Thoracic aorta (tissue), 2 donors: ENCODE results near the gene SUV39H1. TPM values are rescaled to one million over a fixed set of nuclear protein-coding genes. Genes with fewer than 3 reads are reported as not detected.

ENCODE experiments used
- ATAC-seq: fragments of 150-250 bp; one replicate; pipeline ENCODE4 v1.8.0; 2017; ENCODE audit warnings: low read depth; ENCODE audit not compliant: insufficient number of reproducible peaks, low FRiP score
- DNase-seq: peaks from one replicate; pipeline ENCODE4 v3.0.0-alpha.2; 2020; ENCODE audit warnings: low spot score
- H3K27ac ChIP-seq, 2 donors: fragments of 200-600 bp; sonication (generic); 1 replicate in 1 of 2; 2 replicates in 1 of 2; pipeline ENCODE4 v1.5.1; 2016; ENCODE audit warnings: mild to moderate bottlenecking in 2 of 2, moderate library complexity in 2 of 2
- H3K27me3 ChIP-seq: fragments of 200-600 bp; sonication (generic); replicated peaks from 2 replicates; pipeline ENCODE4 v1.6.0; 2016; ENCODE audit warnings: mild to moderate bottlenecking; ENCODE audit not compliant: insufficient read depth
- H3K36me3 ChIP-seq: fragments of 200-600 bp; sonication (generic); one replicate; pipeline ENCODE4 v1.5.1; 2016
- H3K4me1 ChIP-seq, 2 donors: fragments of 200-600 bp; sonication (generic); 1 replicate in 1 of 2; 2 replicates in 1 of 2; pipeline versions ENCODE4 v1.5.1 to v1.6.0; 2016; ENCODE audit warnings: low read depth in 2 of 2, mild to moderate bottlenecking in 1 of 2; ENCODE audit not compliant: control insufficient read depth in 1 of 2
- H3K4me3 ChIP-seq: fragments of 200-600 bp; sonication (generic); 2 replicates; pipeline ENCODE4 v1.5.1; 2016; ENCODE audit warnings: mild to moderate bottlenecking
- H3K9me3 ChIP-seq: fragments of 200-600 bp; sonication (generic); 2 replicates; pipeline ENCODE4 v1.5.1; 2016
- total RNA-seq, 2 donors: library from RNA; depleted of rRNA; stranded (reverse); fragments of >200 nt; gene quantifications; one replicate each; pipeline versions ENCODE4 v1.1.0 to v1.2.3, GENCODE V29; 2016
- TF ChIP-seq, protein P1 (sequence below): fragments of 200-600 bp; sonication (generic); IDR thresholded peaks from one replicate; pipeline ENCODE4 v1.5.1; 2019; ENCODE audit warnings: antibody characterized with exemption

SUV39H1 gene
- total RNA-seq, 2 donors from 2014 or later = 3.5 to 4.4 TPM

DNA sequence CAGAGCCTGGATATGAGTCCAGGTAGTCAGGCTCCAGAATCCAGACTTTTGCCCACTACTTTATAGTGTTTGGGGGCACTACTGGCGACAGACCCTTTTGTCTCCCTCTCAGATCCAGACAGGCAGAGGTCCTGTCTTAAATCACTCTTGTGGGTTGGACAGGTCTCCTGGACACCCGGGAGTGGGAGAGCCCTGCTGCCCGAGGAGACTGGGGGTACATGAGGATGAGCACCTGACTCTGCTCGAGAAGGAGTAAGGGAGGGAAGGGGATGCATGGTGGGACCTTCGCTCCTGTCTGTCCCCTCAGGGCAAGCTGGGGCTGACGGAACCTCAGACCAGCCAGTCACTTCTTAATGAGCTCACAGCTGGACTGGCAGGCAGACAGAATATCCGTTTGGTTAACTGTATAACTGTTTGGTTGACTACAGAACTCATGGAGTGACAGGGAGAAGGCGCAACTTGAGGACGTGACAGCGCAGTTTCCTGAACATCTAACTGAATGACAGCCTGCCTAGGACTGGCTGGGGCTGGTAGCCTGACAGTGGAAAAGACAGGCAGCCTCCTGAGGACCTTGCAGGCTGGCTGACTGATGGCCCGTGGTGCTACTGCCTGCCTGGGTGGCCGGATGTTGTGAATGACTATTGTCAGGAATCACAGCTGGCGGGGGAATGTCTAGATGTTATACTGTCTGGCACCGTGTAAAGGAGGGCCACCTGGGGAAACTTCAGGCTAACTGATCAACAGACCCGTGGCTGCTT is 1.6 kb upstream of the SUV39H1 start:
- Histone ChIP-seq H3K36me3 (no peaks in the 10 kb centered on the region), H3K27ac (peak overlapping the region in 1 of 2 donors; percentile 88), H3K9me3 (no peaks in the 10 kb centered on the region), H3K4me1 (peaks cover 0 to 14% of the 10 kb centered on the region in 2 donors), H3K4me3 (no peak overlapping the region), H3K27me3 (no peaks in the 10 kb centered on the region)
- DNase-seq (no peak), ATAC-seq (no peak)
- TF ChIP-seq, protein P1, sequence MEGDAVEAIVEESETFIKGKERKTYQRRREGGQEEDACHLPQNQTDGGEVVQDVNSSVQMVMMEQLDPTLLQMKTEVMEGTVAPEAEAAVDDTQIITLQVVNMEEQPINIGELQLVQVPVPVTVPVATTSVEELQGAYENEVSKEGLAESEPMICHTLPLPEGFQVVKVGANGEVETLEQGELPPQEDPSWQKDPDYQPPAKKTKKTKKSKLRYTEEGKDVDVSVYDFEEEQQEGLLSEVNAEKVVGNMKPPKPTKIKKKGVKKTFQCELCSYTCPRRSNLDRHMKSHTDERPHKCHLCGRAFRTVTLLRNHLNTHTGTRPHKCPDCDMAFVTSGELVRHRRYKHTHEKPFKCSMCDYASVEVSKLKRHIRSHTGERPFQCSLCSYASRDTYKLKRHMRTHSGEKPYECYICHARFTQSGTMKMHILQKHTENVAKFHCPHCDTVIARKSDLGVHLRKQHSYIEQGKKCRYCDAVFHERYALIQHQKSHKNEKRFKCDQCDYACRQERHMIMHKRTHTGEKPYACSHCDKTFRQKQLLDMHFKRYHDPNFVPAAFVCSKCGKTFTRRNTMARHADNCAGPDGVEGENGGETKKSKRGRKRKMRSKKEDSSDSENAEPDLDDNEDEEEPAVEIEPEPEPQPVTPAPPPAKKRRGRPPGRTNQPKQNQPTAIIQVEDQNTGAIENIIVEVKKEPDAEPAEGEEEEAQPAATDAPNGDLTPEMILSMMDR = no peak

DNA sequence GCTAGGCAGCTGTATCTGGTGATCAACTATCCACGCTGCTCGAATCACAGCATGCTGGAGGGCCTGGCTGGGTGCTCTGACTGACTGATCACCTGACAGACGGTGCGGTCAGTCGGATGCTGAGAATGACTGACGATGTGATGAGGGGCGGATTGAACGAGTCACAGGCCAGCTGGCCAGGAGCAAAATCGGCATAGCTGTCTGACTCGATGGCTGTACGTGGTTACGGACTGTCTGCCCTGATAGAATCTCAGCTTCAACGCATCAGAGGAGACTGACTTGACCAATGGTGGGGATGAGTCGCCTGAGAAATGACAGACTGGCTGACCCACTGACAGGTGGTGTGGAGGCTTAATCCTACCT is 1.0 kb upstream of the SUV39H1 start:
- peak overlapping the region; percentile 88 to 93 for H3K27ac ChIP-seq

DNA sequence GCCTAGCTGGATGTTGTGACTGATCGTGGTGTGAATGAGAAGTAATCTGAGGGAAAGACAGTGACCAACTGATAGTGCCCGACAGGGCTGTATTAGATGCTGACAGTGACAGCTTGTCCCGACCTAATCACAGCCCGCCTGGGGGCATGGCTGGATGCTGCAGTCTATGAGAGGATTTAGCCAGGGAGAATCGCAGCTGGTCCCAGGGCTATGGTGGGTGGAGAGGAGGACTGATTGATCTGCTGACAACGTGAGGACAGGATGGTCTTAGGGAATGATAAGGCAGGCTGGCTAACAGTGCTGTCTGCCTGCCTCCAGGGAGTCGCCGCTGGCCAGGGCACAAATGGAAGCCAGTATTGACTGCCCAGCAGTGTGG is 621 bp upstream of the SUV39H1 start:
- H3K27ac ChIP-seq = peak overlapping the region; percentile 88 to 93
- DNase-seq (no peak), ATAC-seq (no peak)
- no peaks in the 10 kb centered on the region for H3K9me3 ChIP-seq
- peaks cover 0 to 14% of the 10 kb centered on the region in 2 donors for H3K4me1 ChIP-seq
- peaks cover 5% of the 10 kb centered on the region for H3K36me3 ChIP-seq
- peak overlapping the region; percentile 71 for H3K4me3 ChIP-seq
- H3K27me3 ChIP-seq = no peaks in the 10 kb centered on the region
- TF ChIP-seq, protein P1 = no peak

More for the DNA sequence above, 1.0 kb upstream of the SUV39H1 start:
- DNase-seq = no peak
- Histone ChIP-seq H3K36me3 (peaks cover 1% of the 10 kb centered on the region), H3K4me3 (peak overlapping the region; percentile 71), H3K4me1 (peaks cover 0 to 14% of the 10 kb centered on the region in 2 donors), H3K9me3 (no peaks in the 10 kb centered on the region), H3K27me3 (no peaks in the 10 kb centered on the region)
- no peak for ATAC-seq
- TF ChIP-seq, protein P1 = no peak

DNA sequence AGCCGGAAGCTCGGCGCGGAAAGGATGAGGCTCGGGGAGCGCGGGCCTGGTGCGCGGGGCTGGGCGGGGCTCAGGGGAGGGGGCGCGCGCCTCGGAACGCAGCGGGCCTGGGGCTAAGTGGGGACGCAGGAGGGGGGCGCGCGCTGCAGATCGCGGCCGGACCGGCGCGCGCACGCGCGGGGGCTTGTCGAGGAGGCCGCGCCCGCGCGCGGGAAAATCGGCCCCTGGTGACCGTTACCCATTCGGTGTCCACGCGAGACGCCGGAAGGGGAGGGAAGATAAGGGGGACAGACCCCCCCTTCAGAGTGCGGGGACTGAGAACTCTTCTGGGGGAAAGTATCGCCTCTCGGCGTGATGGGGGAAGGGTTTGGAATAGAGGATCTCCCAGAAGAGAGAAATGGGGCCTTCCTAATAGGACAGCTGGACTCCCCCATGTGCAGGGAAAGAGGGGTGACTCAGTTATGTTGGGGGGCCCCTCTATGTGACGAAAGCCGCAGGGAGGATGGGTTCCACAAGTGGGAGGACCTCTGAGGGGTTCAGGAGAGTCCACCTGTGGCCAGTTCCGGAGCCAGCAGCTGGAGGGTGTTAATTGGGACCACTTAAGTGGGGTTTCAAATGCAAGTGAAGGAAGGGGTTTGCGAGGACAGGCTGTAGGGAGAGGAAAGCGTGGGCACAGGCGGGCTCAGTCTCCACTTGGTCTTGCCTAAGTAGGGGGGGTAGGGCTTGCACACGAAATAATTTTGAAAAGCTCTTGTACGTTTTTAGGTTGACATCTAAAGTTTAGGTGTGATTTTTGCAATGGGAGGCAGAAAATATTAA is 584 bp downstream of the SUV39H1 start:
- no peak for DNase-seq

More for the DNA sequence above, 584 bp downstream of the SUV39H1 start:
- Histone ChIP-seq H3K27ac (peak overlapping the region; percentile 71 to 88), H3K36me3 (peaks cover 6% of the 10 kb centered on the region), H3K4me3 (peak overlapping the region; percentile 71), H3K4me1 (peaks cover 0 to 14% of the 10 kb centered on the region in 2 donors), H3K27me3 (no peaks in the 10 kb centered on the region), H3K9me3 (no peaks in the 10 kb centered on the region)
- no peak for ATAC-seq
- TF ChIP-seq, protein P1 = no peak
